CD14-positive monocyte (primary cell): ENCODE data around the gene SULT1B1. TPM values are rescaled to one million over a fixed set of nuclear protein-coding genes. Genes with fewer than 3 reads are reported as not detected.

ENCODE experiments used
- DNase-seq, 3 donors: peaks; one replicate each; pipeline ENCODE4 v3.0.0-alpha.2; 2011 to 2022
- H2AFZ ChIP-seq: 2 replicates; pipeline ENCODE4 v1.6.0; 2012; ENCODE audit warnings: mild to moderate bottlenecking, low read depth, low read length, inconsistent platforms; ENCODE audit not compliant: insufficient read depth, poor library complexity, severe bottlenecking
- H3K27ac ChIP-seq, 2 donors: 1 replicate in 1 of 2; 2 replicates in 1 of 2; pipeline ENCODE4 v1.5.1; 2012 to 2013; ENCODE audit warnings: low read length in 2 of 2, control low read depth in 1 of 2, inconsistent platforms in 1 of 2, low read depth in 1 of 2, mild to moderate bottlenecking in 1 of 2
- H3K27me3 ChIP-seq, 2 donors: one replicate each; pipeline versions ENCODE4 v1.6.0 to v1.6.1; 2011 to 2013; ENCODE audit warnings: low read length in 2 of 2; ENCODE audit not compliant: control insufficient read depth in 2 of 2, insufficient read depth in 2 of 2
- H3K36me3 ChIP-seq, 2 donors: replicated peaks in 1 of 2; 1 replicate in 1 of 2; 2 replicates in 1 of 2; pipeline versions ENCODE4 v1.5.1 to v1.6.1; 2012 to 2013; ENCODE audit warnings: low read length in 2 of 2, control low read depth in 1 of 2, inconsistent platforms in 1 of 2, mild to moderate bottlenecking in 1 of 2; ENCODE audit not compliant: insufficient read depth in 2 of 2, control insufficient read depth in 1 of 2
- H3K4me1 ChIP-seq, 2 donors: 1 replicate in 1 of 2; 2 replicates in 1 of 2; pipeline versions ENCODE4 v1.5.1 to v1.6.1; 2012 to 2013; ENCODE audit warnings: low read length in 2 of 2, control low read depth in 1 of 2, inconsistent platforms in 1 of 2, mild to moderate bottlenecking in 1 of 2, moderate library complexity in 1 of 2; ENCODE audit not compliant: insufficient read depth in 2 of 2, control insufficient read depth in 1 of 2
- H3K4me2 ChIP-seq: replicated peaks from 2 replicates; pipeline ENCODE3; 2012; ENCODE audit warnings: low read length, moderate library complexity, mild to moderate bottlenecking; ENCODE audit not compliant: poor library complexity, severe bottlenecking; ENCODE audit errors: extremely low read depth
- H3K4me3 ChIP-seq, 3 experiments: fragments of 200-600 bp in 1 of 3; sonication (generic) in 1 of 3; replicated peaks in 1 of 3; 1 replicate in 2 of 3; 2 replicates in 1 of 3; pipeline ENCODE4 v1.5.1; 2011 to 2013; ENCODE audit warnings: low read length in 3 of 3, mild to moderate bottlenecking in 3 of 3, control low read depth in 2 of 3, low read depth in 2 of 3, inconsistent platforms in 1 of 3, moderate library complexity in 1 of 3
- H3K79me2 ChIP-seq: 2 replicates; pipeline ENCODE4 v1.6.0; 2012; ENCODE audit warnings: mild to moderate bottlenecking, control low read depth, inconsistent platforms, low read length, moderate library complexity; ENCODE audit not compliant: insufficient read depth
- H3K9ac ChIP-seq: 2 replicates; pipeline ENCODE4 v1.6.0; 2017; ENCODE audit warnings: low read length, mild to moderate bottlenecking; ENCODE audit not compliant: insufficient read depth, poor library complexity, severe bottlenecking
- H3K9me3 ChIP-seq, 2 donors: replicated peaks in 1 of 2; 1 replicate in 1 of 2; 2 replicates in 1 of 2; pipeline versions ENCODE4 v1.5.1 to v1.6.1; 2012 to 2013; ENCODE audit warnings: low read length in 2 of 2, control low read depth in 1 of 2; ENCODE audit not compliant: control insufficient read depth in 1 of 2, insufficient read depth in 1 of 2
- H4K20me1 ChIP-seq: 2 replicates; pipeline ENCODE4 v1.6.0; 2012; ENCODE audit warnings: mild to moderate bottlenecking, low read length, control low read depth, moderate library complexity; ENCODE audit not compliant: insufficient read depth
- H3K27ac Mint-ChIP-seq, 7 donors: one replicate each; pipeline ENCODE4 v1.8.0; 2020; ENCODE audit warnings: mild to moderate bottlenecking in 7 of 7, mixed read lengths in 7 of 7, moderate library complexity in 6 of 7, inconsistent platforms in 2 of 7
- H3K27me3 Mint-ChIP-seq, 3 donors: one replicate each; pipeline ENCODE4 v1.8.0; 2021 to 2022; ENCODE audit warnings: low read depth in 3 of 3, mild to moderate bottlenecking in 3 of 3, mixed read lengths in 3 of 3, moderate library complexity in 3 of 3, inconsistent platforms in 1 of 3
- H3K36me3 Mint-ChIP-seq, 2 donors: one replicate each; pipeline ENCODE4 v1.8.0; 2020; ENCODE audit warnings: mixed read lengths in 2 of 2, inconsistent platforms in 1 of 2, mild to moderate bottlenecking in 1 of 2
- H3K4me1 Mint-ChIP-seq: one replicate; pipeline ENCODE4 v1.8.0; 2020; ENCODE audit warnings: mild to moderate bottlenecking, mixed read lengths
- H3K4me3 Mint-ChIP-seq, 2 donors: one replicate each; pipeline ENCODE4 v1.8.0; 2020; ENCODE audit warnings: mild to moderate bottlenecking in 2 of 2, mixed read lengths in 2 of 2, moderate library complexity in 1 of 2
- H3K9me3 Mint-ChIP-seq, 7 donors: one replicate each; pipeline ENCODE4 v1.8.0; 2020 to 2022; ENCODE audit warnings: mixed read lengths in 7 of 7, mild to moderate bottlenecking in 6 of 7, moderate library complexity in 6 of 7, inconsistent platforms in 2 of 7
- CTCF ChIP-seq: fragments of 200-600 bp; IDR thresholded peaks from one replicate; pipeline ENCODE4 v1.8.0; 2022; ENCODE audit warnings: antibody characterized with exemption, mild to moderate bottlenecking
- WGBS: methylation state at CpG from one replicate; pipeline ENCODE4 v1.1.5; 2013; ENCODE audit warnings: missing lambda C conversion rate; ENCODE audit not compliant: insufficient coverage; 5-methylcytosine and 5-hydroxymethylcytosine counted together
- intact Hi-C, 2 donors: fragments of 100-400 bp; cut with micrococcal nuclease; formaldehyde crosslinking; loops; one replicate each; pipeline versions ENCODE4 v1.15.0 to v1.15.1; 2023
- polyA plus RNA-seq, 3 donors: library from polyadenylated mRNA; depleted of rRNA in 1 of 3; unstranded in 2 of 3; stranded (reverse) in 1 of 3; fragments of 300-500 nt in 2 of 3; fragments of >200 nt in 1 of 3; fragmentation: Illumina TruSeq in 2 of 3; gene quantifications; 1 replicate in 2 of 3; 2 replicates in 1 of 3; pipeline ENCODE4 v1.2.3, GENCODE V29; 2012 to 2021

SULT1B1 gene
- polyA plus RNA-seq, 3 donors: 3.4 to 15.6 (median 11.2) TPM

GRCh38 chr4:69731241-69731640 is 29.2 kb downstream of the SULT1B1 start:
- Histone ChIP-seq H3K36me3 (peaks cover 7 to 14% of the 10 kb centered on the region in 2 donors), H3K9ac (no peak overlapping the region), H2AFZ (no peak overlapping the region), H3K4me3 (no peak overlapping the region), H4K20me1 (no peaks in the 10 kb centered on the region), H3K79me2 (no peaks in the 10 kb centered on the region), H3K27me3 (no peaks in the 10 kb centered on the region), H3K9me3 (no peaks in the 10 kb centered on the region), H3K4me2 (no peak overlapping the region), H3K4me1 (peaks cover 0 to 3% of the 10 kb centered on the region in 2 donors), H3K27ac (no peak overlapping the region)
- intact Hi-C loops: no loop called here
- Mint-ChIP-seq H3K27me3 (no peaks in the 10 kb centered on the region), H3K4me1 (peaks cover 8% of the 10 kb centered on the region), H3K36me3 (peaks cover 41 to 45% of the 10 kb centered on the region in 2 donors), H3K9me3 (peaks cover 0 to 4% (median 0%) of the 10 kb centered on the region in 7 donors), H3K4me3 (no peak overlapping the region), H3K27ac (no peak overlapping the region)
- DNase-seq: no peak
- WGBS: no CpG with 5 or more reads among the region's 1 CpG
- TF ChIP-seq CTCF: no peak

DNA sequence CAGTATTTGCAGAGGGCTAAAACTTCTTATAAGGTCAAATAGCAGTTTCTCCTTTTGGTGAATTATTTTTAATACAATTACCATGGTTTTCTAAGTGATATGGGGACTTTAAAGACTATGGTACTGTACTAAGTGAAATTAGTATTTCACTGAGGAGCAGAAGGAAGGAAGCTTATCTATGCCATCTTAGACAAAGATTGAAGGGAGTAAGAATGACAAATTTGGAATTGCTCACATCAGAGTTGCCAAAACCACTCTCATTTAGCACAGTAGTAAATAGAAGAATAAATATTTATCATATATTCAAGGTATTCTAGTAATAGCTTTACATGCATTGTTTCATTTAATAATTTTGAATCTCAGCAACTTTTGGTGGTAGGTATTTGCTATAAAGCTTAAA is 30.4 kb downstream of the SULT1B1 start:
- Mint-ChIP-seq H3K4me3 (no peak overlapping the region), H3K4me1 (peaks cover 4% of the 10 kb centered on the region), H3K27me3 (no peaks in the 10 kb centered on the region), H3K36me3 (peaks cover 47 to 49% of the 10 kb centered on the region in 2 donors), H3K9me3 (peaks cover 0 to 5% (median 0%) of the 10 kb centered on the region in 7 donors), H3K27ac (no peak overlapping the region)
- intact Hi-C loops: no loop called here
- Histone ChIP-seq H3K4me3 (no peak overlapping the region), H3K36me3 (peaks cover 7 to 14% of the 10 kb centered on the region in 2 donors), H2AFZ (no peak overlapping the region), H3K4me2 (no peak overlapping the region), H3K4me1 (no peaks in the 10 kb centered on the region), H3K9me3 (no peaks in the 10 kb centered on the region), H3K9ac (no peak overlapping the region), H4K20me1 (no peaks in the 10 kb centered on the region), H3K27ac (no peak overlapping the region), H3K79me2 (no peaks in the 10 kb centered on the region), H3K27me3 (no peaks in the 10 kb centered on the region)
- no peak for DNase-seq
- TF ChIP-seq CTCF: no peak
